ENCODE results near the gene MUSK.

MUSK gene

DNA sequence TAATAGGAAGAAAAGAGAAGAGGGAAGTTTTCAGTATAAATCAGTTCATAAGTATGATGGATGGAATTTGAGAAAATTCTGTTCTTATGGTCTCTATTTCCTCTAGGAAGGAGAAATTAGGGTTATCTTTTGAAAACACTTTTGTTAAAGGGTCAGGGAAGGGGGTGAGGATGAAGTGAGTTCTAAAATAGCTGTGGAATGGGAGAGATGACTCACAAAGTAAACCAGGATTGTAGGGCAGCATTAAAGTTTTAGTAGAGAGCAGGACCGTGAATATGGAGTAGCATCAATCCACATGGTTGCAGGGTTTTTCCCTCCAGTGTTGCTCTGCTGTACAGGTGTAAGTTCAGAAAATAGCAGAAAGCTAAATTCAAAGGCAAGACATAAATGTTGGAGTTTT lies 32.4 kb downstream of the MUSK start:
- DNase-seq = no peak

DNA sequence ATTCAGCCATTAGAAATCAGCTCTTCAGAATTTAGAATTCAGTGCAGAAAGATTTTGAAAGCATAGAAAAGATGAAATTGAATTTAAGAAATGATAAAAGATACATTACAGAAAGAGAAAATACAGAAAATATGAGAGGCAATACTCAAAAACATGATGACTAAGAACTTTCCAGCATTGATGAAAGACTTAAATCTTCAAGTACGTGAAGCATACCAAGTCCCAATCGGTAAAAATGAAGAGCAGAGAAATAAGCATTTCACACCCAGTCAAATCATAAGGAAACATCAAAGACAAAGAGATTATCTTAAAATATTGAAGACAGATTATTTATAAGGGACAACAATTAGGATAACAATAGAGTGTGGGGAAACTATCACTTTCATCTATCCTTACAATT lies 35.1 kb downstream of the MUSK start:
- no peak for DNase-seq

- no peak for DNase-seq
Measured at GRCh38 chr9:110707419-110707818, 38.8 kb downstream of the MUSK start.

- no peak for DNase-seq
Measured at GRCh38 chr9:110710420-110710819, 41.8 kb downstream of the MUSK start.

GRCh38 chr9:110712955-110713354 lies 44.4 kb downstream of the MUSK start:
- no peak for DNase-seq

GRCh38 chr9:110714314-110714713 lies 45.7 kb downstream of the MUSK start:
- DNase-seq = no peak

DNA sequence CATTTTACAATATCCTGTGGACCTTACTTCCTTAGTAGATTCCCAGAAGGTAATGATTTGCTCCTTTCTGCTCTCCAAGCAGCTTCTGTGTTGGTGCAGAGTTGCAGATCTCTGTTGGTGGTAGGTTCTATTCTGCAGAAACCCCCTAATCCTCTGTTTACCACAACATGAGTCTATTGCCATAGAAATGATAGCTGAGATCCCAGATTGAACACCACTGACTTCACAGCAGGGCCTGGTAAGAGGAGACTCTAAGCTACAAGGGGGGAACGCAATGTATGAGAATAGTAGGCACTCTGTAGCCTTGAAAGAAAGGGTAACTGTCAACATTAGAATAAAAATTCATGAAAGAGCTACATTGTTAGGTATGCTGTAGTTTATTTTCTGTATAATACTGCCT lies 59.5 kb downstream of the MUSK start:
- no peak for DNase-seq

DNA sequence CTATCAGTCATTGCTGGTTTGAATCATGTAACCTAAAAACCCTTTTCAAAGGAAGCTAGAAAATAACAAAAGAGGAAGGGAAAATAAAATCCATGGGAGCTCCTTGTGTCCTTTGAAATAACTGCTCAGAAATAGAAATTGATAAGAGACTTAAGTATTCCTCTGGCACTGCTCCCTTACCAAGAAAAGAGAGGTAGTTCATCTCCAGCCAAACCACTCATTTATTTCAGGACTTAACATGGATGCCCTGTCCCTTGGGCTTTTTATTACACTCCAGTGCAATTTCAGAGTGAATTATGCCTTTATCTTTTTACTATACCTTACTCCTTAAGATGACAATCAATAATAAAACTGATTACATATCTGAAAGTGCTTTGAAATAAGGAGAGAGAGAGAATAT lies 61.0 kb downstream of the MUSK start:
- no peak for DNase-seq

- no peak for DNase-seq
Measured at GRCh38 chr9:110731437-110732028, 62.9 kb downstream of the MUSK start.

DNA sequence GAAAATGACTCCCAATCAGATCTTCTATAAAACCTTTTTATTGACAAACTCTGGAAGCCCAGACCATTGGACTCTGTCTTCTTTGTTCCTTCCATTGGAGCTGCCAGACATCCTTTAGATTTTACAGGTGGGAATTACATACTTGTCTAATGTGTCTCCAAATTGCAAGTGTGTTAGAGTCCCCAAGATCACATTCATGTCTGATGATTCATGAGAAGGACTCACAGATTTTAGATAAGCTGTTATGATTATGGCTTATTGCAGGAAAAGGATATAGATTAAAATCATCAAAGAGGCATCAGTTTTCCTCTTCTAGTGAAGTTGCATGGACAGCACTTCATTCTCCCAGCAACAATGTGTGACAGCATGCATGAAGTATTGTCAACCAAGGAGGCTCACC lies 70.4 kb downstream of the MUSK start:
- no peak for DNase-seq

- DNase-seq = no peak
Measured at GRCh38 chr9:110742741-110743371, 74.3 kb downstream of the MUSK start.

- DNase-seq = no peak
Measured at GRCh38 chr9:110744715-110745384, 76.3 kb downstream of the MUSK start.

GRCh38 chr9:110745676-110746075 lies 77.1 kb downstream of the MUSK start:
- no peak for DNase-seq

DNA sequence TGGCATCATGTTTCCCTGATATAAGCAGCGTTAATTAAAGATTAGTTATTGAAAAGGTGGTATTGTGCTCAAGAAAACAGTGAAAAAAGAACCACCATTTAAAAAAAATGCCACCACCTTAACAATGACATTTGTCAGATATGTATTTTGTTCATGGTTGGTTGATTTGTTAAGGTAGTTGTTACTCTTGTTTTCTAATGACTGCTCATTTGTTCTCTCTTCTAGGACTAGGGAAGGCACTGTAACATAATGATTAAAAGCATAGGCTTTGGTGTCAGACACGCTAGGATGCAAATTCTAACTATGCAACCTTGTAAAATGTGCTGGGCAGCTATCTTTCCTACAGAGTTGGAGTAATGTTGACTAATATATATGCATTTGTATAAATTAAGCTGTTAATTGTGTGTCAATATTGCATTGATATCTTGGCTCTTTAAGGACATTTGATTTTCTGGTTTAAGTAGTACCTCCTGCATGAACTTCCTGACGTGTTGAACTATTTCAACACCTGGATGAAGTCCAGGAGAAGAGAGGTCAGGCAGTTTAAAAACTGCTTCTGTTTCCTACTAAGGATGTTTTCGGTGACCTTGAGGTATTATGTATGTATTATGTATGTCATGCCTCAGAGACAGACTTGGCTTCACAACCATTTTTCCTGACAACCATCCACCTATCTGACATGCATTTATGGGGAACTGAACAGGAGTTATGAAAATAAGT lies 77.8 kb downstream of the MUSK start:
- no peak for DNase-seq

DNA sequence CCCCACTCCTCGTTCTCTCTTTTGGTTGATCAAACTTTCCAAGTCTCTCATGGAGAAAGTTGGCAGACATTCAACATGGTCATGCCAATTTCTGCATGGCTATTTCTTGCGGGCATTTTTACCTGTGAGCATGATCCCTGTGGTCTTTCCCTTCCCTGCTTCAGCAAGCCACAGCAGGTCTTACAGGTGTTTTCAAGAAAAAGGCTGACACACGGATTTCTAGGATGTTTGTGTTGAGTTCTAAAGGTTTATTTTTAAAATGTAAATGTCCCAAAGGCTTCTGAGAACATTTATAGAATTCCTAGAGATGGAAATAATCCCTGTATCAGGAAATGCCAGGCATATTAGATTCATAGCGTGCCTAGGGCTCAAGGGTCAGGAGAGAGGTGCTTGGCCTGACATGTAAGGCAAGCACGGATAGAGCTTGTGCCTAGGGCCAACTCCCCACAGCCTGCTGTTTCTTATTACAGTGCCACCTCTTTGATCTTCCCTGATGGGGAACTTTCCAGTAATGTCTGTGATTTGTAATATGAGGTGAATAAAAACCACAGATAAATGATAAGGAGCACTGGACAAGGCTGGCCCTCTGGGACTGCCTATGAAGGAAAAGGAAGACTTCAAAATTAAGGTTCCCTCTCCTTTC lies 79.8 kb downstream of the MUSK start:
- DNase-seq = no peak

DNA sequence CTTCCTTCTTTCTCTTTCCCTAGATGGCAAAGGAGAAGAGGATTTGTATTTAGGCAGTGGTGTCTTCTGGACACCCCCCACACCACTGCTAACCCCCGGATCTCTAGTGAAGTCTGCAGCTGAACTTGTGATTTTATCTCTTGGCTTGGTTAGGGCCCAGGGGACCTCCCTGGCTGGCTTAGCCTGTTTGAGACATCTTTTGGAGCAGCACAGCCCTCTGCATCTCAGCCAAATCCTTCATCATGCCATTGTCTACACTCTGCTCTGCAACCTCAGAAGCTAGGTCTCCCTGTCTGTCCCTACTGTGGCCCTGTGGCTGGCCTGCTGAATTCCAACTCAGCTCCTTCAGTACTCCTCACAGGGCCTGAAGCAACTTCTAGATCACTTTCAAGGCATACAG lies 81.7 kb downstream of the MUSK start:
- DNase-seq = no peak

- DNase-seq = no peak
Measured at GRCh38 chr9:110751971-110752370, 83.4 kb downstream of the MUSK start.

- no peak for DNase-seq
Measured at GRCh38 chr9:110752766-110753165, 84.2 kb downstream of the MUSK start.

DNA sequence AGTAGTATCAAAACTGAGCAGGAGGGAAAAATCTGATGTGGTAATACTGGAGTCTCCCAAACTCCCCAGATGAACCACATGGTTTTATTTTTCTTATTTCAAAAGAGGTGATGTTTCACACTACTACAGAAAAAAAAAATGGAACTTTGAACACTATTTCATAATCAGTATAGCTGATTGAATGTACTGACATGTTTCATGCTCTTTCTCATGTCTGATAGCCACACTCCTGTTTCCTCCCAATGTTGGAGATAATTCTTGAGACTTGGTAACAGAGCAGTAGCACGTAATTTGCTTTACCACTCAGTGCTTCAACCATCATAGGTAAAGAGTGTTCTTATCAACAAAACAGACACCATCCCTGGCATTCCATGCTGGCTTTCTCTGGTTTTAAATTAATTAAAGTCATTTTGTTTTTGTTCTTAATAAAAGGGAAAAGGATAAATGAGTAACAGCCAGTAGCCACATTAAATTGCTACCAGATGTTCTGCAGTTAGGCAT lies 85.2 kb downstream of the MUSK start:
- DNase-seq = no peak

DNA sequence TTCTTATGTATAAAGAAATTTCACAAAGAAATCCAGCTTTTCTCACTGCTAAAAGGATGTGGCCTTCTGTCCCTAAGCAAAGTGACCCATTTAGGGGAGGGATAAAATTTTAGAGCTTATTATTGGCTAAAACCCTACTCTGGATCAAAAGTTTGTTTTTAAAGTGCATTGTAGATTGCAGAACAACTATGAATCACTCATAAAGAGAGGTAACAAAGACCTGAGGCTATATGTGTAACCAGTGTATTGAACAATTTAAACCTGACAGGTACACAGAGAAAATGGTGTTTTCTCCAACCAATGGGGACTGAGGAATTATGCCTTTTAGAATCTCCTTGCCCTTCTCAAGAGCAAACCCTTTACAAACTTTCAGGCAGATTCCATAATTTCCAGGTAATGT lies 86.6 kb downstream of the MUSK start:
- no peak for DNase-seq

DNA sequence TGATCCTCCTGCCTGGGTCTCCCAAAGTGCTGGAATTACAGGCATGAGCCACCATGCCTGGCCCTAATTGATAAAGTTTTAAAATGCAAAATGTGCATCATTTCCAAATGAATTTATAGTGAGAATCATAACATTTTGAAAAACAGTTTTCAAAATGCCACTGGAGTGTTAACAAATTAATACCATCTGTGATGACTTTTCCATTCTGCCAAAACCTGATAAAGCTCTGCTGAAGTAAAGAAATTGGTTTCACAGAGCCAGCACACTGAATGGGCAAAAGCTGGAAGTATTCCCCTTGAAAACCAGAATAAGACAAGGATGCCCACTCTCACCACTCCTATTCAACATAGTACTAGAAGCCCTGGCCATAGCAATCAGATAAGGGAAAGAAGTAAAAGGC lies 89.6 kb downstream of the MUSK start:
- DNase-seq = no peak

GRCh38 chr9:110762783-110763182 lies 94.2 kb downstream of the MUSK start:
- no peak for DNase-seq

- no peak for DNase-seq
Measured at GRCh38 chr9:110763568-110763967, 95.0 kb downstream of the MUSK start.

Measured in stimulated activated CD4-positive, alpha-beta T cell treated with anti-CD3 and anti-CD28 coated beads, Interleukin-4, amount 100 ng/mL, for 4 hours (primary cell).